DOHH2 (cell line): ENCODE results near the gene KANTR.

Source experiments
- H3F3A ChIP-seq: fragments of 200-600 bp; sonication (generic), shearing (Covaris generic); 2 replicates; pipeline ENCODE4 v1.6.0; 2016; ENCODE audit warnings: antibody characterized with exemption, mild to moderate bottlenecking; ENCODE audit not compliant: control insufficient read depth, insufficient read depth
- H3K27ac ChIP-seq: fragments of 200-600 bp; sonication (generic); 2 replicates; pipeline ENCODE4 v1.5.1; 2014; ENCODE audit warnings: low read depth, mild to moderate bottlenecking, low read length, moderate library complexity
- H3K27me3 ChIP-seq: fragments of 200-600 bp; sonication (generic); 2 replicates; pipeline ENCODE4 v1.6.1; 2014; ENCODE audit warnings: mild to moderate bottlenecking, low read length, mixed read lengths; ENCODE audit not compliant: control insufficient read depth
- H3K36me3 ChIP-seq: fragments of 200-600 bp; sonication (generic); 2 replicates; pipeline ENCODE4 v1.6.1; 2014; ENCODE audit warnings: mild to moderate bottlenecking, low read length, moderate library complexity, mixed read lengths; ENCODE audit not compliant: control insufficient read depth
- H3K4me1 ChIP-seq: fragments of 200-600 bp; sonication (generic); 2 replicates; pipeline ENCODE4 v1.6.1; 2014; ENCODE audit warnings: mild to moderate bottlenecking, low read length, mixed read lengths; ENCODE audit not compliant: control insufficient read depth
- H3K4me2 ChIP-seq: fragments of 200-600 bp; sonication (generic); 2 replicates; pipeline ENCODE4 v1.6.0; 2014; ENCODE audit warnings: mild to moderate bottlenecking, low read length, moderate library complexity
- H3K4me3 ChIP-seq: fragments of 200-600 bp; sonication (generic); 2 replicates; pipeline ENCODE4 v1.5.1; 2014; ENCODE audit warnings: mild to moderate bottlenecking, low read length, mixed read lengths
- H3K79me2 ChIP-seq: fragments of 200-600 bp; sonication (generic); 2 replicates; pipeline ENCODE4 v1.6.1; 2014; ENCODE audit warnings: mild to moderate bottlenecking, low read length, mixed read lengths; ENCODE audit not compliant: control insufficient read depth
- H3K9me2 ChIP-seq: fragments of 200-600 bp; sonication (generic); replicated peaks from 2 replicates; pipeline ENCODE4 v1.6.1; 2014; ENCODE audit warnings: mild to moderate bottlenecking, low read length, mixed read lengths; ENCODE audit not compliant: control insufficient read depth
- H3K9me3 ChIP-seq: fragments of 200-600 bp; sonication (generic); 2 replicates; pipeline ENCODE4 v1.6.1; 2014; ENCODE audit warnings: antibody characterized with exemption, low read length, mixed read lengths; ENCODE audit not compliant: control insufficient read depth, insufficient read depth
- H4K20me1 ChIP-seq: fragments of 200-600 bp; sonication (generic); 2 replicates; pipeline ENCODE4 v1.6.0; 2014; ENCODE audit warnings: low read depth, mild to moderate bottlenecking, antibody characterized with exemption, low read length, moderate library complexity; ENCODE audit not compliant: control insufficient read depth, insufficient read depth
- CTCF ChIP-seq: fragments of 200-600 bp; sonication (generic); IDR thresholded peaks from one replicate; pipeline ENCODE4 v1.5.1; 2014; ENCODE audit warnings: antibody characterized with exemption, mild to moderate bottlenecking, low read depth, low read length; ENCODE audit not compliant: poor library complexity, severe bottlenecking
- EZH2phosphoT487 ChIP-seq: fragments of 200-600 bp; sonication (generic); IDR thresholded peaks from 2 replicates; pipeline ENCODE4 v1.6.1; 2017; ENCODE audit warnings: borderline replicate concordance, mild to moderate bottlenecking, antibody characterized with exemption, low read length, moderate library complexity, mixed read lengths

Gene KANTR

DNA sequence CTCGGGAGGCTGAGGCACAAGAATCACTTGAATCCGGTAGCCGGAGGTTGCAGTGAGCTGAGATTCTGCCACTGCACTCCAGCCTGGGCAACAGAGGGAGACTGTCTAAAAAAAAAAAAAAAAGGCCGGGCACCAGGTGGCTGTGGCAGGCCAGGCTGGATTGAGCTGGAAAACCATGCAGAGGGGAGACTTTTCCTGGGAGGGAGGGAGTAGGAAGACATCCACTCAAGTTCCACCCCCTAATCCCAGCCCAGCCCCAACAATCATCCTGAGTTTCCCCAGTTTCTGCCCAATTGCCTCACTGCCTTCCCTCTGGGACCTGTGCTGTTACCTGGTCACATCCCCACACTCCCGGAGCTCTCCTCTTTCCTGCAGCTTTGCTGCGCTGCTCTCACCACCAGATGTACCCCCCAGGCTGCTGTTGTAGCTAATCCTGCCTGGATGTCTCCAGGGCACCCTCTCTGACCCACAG lies 20.8 kb upstream of the KANTR start:
- Histone ChIP-seq H3K79me2 (no peaks in the 10 kb centered on the region), H3K27ac (peak overlapping the region; percentile 95), H3K4me2 (peak overlapping the region; percentile 75), H3K4me3 (peak overlapping the region; percentile 75), H4K20me1 (no peaks in the 10 kb centered on the region), H3K9me2 (no peaks in the 10 kb centered on the region), H3K27me3 (no peaks in the 10 kb centered on the region), H3F3A (peaks cover 16% of the 10 kb centered on the region), H3K36me3 (no peaks in the 10 kb centered on the region), H3K9me3 (no peaks in the 10 kb centered on the region), H3K4me1 (peaks cover 25% of the 10 kb centered on the region)
- TF ChIP-seq EZH2phosphoT487 = no peak
- TF ChIP-seq CTCF = no peak

DNA sequence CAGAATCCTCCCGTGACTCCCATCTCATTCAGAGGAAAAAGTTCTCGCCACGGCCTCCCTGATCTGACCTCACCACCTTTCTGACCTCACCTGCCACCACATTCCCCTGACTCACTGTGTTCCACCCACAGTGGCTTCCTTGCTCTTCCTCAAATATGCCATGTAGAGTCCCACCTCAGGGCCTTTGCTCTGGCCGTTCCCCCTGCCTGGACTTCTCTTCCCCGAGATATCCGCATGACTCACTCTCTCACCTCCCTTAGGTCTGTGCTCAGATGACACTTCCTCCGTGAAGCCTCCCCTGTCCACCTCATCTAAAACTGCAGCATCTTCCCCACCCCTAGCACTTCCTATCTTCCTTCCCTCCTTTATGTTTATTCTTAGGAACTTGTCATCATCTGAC lies 18.9 kb upstream of the KANTR start:
- no peaks in the 10 kb centered on the region for H3K79me2 ChIP-seq
- H3F3A ChIP-seq = peaks cover 16% of the 10 kb centered on the region
- H3K27ac ChIP-seq = no peak overlapping the region
- H3K4me1 ChIP-seq = peaks cover 25% of the 10 kb centered on the region
- TF ChIP-seq CTCF (no peak), EZH2phosphoT487 (no peak)
- no peaks in the 10 kb centered on the region for H3K9me2 ChIP-seq
- H3K36me3 ChIP-seq = no peaks in the 10 kb centered on the region
- no peak overlapping the region for H3K4me2 ChIP-seq
- no peak overlapping the region for H3K4me3 ChIP-seq
- no peaks in the 10 kb centered on the region for H3K9me3 ChIP-seq
- no peaks in the 10 kb centered on the region for H3K27me3 ChIP-seq
- no peaks in the 10 kb centered on the region for H4K20me1 ChIP-seq

DNA sequence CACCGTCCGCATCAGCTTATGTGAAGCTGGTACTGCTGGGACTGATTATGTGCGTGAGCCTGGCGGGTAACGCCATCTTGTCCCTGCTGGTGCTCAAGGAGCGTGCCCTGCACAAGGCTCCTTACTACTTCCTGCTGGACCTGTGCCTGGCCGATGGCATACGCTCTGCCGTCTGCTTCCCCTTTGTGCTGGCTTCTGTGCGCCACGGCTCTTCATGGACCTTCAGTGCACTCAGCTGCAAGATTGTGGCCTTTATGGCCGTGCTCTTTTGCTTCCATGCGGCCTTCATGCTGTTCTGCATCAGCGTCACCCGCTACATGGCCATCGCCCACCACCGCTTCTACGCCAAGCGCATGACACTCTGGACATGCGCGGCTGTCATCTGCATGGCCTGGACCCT lies 17.3 kb upstream of the KANTR start:
- no peaks in the 10 kb centered on the region for H3K27me3 ChIP-seq
- H3K4me1 ChIP-seq = peaks cover 23% of the 10 kb centered on the region
- H3K9me2 ChIP-seq = no peaks in the 10 kb centered on the region
- H3K9me3 ChIP-seq = no peaks in the 10 kb centered on the region
- H3F3A ChIP-seq = peaks cover 22% of the 10 kb centered on the region
- no peak overlapping the region for H3K4me3 ChIP-seq
- H4K20me1 ChIP-seq = no peaks in the 10 kb centered on the region
- H3K79me2 ChIP-seq = no peaks in the 10 kb centered on the region
- no peaks in the 10 kb centered on the region for H3K36me3 ChIP-seq
- no peak for TF ChIP-seq EZH2phosphoT487
- no peak for TF ChIP-seq CTCF
- H3K27ac ChIP-seq = no peak overlapping the region
- H3K4me2 ChIP-seq = no peak overlapping the region
